Activated CD8-positive, alpha-beta memory T cell treated with anti-CD3 and anti-CD28 coated beads for 1 hour (primary cell): ENCODE data around the gene ASPG.

Experiments
- DNase-seq, 2 donors: peaks; one replicate each; pipeline ENCODE4 v3.0.0-alpha.2; 2020; ENCODE audit warnings: low read depth in 1 of 2; ENCODE audit errors: extremely low read depth in 1 of 2

Gene ASPG

DNA sequence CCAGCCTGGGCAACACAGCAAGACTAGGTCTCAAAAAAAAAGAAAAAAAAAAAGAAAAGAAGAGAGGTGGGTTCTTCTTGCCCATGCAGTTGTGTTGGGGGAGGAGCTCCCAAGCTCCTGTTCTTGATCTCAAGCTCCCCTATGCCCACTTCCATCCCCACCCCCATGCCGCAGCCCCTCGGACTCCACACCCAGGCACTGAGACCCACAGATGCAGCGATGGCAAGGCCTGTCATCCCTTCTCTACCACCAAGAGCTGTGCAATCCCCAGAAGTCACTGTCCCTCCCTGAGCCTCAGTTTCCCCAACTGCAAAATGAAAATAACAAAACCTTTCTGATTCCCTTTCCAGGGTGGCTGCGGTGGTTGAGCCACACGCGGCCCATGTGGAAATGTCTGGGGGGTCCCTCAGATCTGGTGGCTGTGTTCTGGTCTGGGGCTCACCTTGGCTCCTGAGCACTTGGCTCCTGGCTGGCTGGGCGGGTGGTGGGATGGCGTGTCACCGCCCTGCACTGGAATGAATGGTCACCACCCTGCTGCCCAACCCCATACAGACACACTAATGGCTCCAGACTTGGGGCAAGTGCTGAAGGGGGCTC is 30.3 kb downstream of the ASPG start:
- no peak for DNase-seq

DNA sequence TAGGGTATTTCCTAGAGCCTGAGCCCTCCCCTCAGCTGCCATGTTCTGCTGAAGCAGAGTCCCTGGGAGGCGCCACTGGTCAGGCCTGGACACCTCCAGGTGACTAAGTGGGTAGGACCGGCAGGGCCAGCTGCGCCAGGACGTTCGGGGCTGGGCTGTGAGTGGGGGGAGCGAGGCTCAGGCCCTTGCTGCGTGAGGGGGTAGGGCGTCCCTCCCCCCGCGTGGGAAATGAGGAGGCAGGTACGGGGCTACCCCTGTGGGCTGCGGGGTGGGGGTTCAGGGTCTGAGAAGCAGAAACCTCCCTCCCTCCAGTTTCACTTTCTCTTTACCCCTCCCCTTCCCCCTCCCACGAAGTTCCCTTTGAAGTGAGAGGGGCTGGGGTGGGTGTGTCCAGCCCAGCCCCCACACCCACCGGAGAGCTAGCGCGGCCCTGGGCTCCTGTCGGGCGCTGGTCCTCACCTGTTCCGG is 30.8 kb downstream of the ASPG start:
- no peak for DNase-seq

DNA sequence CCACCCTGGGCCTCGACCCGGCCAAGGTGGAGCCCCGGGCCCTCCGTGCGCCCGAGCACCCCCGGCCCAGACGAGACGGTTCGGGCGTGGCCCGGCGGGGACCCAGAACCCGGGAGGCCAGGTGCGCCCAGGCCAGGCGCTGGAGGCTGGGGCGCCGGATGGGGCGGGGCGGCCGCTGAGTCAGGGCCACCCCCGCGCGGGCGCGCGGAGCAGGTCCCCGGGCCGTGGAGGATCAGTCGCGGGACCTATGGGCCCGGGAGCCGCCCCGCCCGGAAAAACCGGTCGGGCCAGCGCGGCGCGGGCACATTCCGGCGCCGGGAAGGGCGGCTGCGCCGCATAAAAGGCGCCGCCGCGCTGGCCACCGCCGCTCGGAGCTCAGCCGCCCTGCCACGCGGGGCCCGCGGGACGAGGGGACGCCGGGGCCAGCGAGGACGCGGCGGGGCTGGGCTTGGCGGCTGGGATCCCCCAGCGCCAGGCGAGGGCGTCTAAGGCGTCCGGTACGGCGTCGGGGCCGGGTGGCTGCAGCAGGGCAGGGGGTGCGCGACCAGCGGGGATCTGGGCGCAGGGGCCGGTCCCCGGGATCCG is 31.3 kb downstream of the ASPG start:
- no peak for DNase-seq

DNA sequence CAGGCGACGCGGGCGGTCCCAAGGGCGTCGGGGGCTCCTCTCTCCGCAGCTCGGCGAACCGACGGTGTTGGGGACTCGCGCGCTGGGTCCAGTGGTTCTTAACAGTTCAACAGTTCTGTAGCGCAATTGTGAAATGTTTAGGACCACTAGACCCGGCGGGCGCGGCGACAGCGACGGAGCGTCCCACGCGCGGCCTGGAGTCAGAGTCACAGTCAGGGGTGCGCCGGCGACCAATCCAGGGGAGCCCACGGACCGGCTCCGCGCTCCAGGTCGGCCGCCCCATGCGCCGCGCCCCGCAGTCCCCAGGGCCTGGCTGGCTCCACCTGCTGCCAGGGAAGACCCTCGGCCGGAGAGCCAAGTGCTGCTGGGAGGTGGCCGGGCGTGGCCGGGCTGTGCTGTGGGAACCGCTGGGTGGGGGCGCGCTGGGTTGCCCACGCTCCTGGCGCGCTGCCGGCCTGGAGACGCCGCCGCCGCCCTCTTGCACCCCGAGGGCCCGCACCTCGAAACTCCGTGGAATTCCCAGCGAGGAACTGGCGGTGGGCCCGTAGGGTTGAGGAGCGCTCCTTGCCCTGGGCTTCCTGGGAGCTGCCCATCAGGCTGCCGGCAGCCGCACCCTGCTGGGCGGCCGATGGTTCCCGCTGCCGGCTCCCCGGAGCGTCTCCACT is 32.0 kb downstream of the ASPG start:
- no peak for DNase-seq

DNA sequence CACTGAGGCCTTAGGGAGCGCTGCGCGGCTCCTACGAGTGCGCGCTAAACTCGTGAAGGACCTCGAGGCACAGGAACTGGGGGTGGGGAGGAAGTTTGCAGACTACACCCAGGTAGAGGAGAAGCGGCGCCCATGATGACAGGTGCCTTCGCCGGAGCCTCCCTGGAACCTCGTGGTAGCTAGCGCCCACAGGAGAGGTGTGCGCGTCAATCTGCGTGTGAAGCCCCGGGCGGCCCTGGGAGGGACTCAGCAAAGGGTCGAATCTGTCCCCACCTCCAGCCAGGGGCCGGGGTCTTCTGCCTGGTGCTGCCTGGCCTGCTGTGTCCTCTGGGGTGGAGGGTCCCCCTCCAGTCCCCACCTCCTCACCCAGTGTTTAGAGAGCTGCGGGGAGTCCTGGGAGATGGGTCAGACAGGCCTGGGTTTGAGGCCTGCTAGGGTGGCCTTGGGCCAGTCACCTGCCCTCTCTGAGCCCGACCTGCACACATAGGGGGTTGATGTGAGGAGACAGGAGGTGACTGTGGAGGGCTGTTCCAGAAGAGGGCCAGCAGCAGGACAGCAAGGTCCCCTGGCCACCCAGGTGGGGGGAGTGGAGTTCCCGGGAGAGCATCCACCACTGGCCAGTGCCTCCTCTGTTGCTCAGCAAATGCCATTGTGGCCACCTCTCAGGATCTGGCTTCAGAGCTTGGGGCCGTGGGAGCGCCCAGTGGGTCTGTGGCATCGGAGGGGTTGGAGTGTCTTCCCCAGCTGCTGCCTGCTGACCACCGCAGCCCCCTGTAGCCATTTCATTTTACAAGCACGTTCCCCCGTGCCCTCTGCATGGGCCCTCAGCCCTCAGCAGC is 32.7 kb downstream of the ASPG start:
- DNase-seq = no peak

DNA sequence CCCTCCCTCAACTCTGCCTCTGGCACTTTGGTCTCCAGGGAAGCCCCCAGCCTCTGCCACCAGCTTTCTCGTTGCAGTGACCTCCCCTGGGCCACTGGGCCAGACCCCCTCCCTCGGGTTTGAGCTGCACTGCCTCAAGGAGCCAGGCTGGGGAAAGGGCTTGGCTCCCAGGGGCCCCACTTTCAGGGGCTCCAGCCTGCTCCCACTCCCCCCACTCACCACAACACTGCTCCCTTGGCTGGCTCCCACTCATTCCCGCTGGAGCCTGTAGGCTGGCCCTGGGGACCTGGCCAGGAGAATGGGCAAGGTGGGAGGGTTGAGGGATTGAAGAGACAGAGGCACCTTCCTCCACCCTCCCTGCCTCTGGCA is 33.6 kb downstream of the ASPG start:
- no peak for DNase-seq

DNA sequence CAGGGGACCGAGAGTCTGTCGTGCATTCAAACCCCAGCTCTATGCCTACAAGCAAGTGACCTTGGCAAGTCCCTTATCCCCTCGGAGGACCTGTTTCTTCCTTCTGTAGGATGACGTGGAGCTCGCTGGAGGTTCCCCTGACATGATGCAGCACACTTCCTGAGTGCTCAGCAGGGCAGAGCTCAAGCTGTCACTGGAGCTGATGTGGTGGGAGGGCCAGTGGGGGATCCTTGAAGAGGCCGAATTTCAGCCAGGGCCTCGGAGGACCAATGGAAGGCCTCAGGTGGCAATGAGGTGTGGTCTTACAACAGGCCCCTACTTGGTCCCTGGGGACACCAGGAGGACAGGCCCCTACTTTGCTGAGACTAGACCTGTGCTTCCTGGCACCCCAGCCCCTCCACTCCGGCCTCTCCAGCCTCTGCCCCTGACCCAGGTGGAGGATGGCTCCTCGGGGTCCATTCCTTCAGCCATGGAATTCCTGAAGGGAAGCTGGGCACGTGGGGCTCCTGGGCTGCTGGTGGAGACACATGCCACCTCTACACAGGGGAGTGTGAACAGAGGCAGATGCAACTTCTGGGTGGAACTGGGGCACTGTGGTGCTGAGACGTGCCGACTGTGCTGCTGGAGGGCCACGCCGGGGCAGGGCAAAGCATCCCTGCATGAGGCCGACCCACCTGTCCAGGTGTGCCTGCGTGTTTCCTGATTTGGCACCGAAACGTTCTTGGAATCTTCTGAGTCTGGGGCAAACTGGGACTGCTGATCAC is 34.2 kb downstream of the ASPG start:
- DNase-seq = no peak

DNA sequence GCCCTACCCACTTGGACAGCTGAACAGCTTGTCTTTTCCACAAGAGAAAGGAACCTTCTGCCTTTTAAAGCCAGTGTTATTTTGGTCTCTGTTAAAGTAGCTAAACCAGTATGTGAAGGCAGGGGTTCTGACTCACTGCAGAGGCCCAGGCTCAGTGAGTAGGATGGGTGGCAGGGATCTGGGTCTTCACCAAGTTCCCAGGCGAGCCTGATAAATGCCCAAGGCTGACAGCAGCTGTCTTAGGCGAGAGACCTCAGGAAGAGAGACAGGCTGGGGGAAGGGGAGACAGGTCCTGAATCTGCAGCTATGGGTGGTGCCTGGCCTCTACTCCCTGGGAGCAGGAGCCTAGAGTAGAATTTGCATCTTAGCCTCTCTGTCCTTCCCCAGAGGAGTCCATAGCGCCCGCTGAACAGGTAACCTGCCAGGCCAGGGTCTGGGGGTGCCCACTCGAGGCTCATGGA is 34.8 kb downstream of the ASPG start:
- DNase-seq = no peak

DNA sequence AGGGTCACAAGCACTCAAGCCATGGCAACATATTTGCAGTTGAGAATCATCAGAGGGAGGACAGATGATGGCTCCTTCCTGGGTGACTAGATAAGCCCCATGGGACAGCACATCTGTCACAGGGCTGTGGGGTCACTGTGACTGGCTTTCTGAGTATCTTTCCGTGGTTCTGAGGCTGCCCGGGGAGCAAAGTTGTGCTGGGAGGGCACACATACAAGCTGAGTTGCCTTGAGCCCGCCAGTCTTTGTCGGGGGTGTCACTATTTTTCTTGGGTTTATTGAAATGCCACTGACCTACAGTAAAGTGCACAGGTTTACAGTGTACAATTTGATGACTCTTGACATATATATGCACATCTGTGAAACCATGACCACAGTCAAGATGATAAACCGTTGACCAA is 35.6 kb downstream of the ASPG start:
- DNase-seq = no peak

DNA sequence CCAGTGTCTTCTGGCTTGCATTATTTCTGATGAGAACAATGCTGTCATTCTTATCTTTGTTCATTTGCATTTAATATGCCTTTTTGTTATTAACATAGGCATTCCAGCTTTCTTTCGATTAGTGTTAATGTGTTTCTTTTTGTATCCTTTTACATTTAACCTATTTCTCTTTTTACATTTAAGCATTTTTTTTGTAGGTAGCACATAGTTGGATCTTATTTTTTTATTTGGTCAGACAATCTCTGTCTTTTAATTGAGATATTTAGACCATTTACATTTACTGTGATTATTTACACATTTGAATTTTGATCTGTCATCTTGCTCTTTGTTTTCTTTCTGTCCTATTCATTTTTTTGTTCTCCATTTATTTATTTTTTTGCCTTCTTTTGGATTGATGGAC is 38.4 kb downstream of the ASPG start:
- DNase-seq = no peak

DNA sequence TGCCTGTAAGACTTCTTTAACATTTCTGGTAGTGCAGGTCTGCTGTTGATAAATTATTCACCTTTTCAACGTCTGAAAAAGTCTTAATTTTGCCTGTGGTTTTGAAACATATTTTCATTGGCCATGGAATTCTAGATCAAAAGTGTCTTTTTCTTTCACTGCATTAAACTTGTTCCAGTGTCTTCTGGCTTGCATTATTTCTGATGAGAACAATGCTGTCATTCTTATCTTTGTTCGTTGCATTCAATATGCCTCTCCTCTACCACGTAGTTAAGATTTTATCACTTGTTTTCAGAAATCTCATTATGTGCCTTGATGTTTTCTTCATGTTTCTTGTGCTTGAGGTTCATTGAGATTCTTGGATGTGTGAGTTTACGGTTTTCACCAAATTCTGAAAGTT is 39.5 kb downstream of the ASPG start:
- DNase-seq = no peak

DNA sequence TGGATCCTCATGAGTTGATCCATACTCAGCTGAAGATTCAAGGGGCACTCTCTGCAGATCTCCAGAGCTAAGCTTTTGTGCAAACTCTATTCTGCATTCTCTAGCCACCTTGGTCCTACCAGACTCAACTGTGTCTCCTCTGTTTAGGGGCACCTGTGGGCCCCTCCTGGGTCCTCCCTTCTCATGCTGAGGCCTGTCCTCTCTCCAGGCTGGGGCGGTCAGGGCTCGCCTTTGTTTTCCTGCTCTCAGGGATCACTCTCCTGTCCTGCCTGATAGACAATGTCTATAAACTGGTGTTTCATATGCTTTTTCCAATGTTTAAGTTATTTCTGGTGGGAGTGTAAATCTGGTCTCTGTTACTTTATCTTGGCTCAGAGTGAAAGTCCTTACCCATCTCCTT is 41.3 kb downstream of the ASPG start:
- no peak for DNase-seq

DNA sequence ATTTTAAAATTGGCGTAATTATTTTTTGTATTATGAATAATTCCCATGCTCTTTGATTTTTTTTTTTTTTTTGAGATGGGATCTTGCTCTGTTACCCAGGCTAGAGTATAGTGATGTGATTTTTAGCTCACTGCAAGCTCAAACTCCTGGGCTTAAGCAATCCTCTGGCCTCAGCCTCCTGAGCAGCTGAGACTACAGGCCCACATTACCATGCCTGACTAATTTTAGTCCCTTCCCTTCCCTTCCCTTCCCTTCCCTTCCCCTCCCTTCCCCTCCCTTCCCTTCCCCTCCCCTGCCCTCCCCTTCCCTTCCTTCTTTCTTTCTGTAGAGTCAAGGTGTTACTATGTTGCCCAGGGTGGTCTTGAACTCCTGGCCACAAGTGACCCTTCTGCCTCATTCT is 43.5 kb downstream of the ASPG start:
- DNase-seq = no peak

DNA sequence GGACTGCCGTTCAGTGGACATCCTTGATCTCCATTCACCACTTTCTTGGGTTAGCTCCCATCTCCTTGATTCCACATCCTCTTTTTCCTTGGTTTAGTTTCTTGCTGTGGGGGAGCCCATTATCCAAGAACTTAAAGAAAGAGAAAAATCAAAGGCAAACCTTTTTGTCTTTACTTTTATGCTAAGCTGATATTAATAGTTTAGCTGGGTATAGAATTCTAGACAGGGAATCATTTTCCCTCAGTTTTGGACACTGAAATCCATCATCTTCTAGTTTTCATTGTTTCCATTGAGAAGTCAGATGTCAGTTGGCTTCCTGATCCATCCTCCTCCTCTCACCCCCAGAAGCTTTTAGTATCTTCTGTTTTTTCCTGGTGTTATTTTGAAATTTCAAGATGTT is 44.1 kb downstream of the ASPG start:
- DNase-seq = no peak

DNA sequence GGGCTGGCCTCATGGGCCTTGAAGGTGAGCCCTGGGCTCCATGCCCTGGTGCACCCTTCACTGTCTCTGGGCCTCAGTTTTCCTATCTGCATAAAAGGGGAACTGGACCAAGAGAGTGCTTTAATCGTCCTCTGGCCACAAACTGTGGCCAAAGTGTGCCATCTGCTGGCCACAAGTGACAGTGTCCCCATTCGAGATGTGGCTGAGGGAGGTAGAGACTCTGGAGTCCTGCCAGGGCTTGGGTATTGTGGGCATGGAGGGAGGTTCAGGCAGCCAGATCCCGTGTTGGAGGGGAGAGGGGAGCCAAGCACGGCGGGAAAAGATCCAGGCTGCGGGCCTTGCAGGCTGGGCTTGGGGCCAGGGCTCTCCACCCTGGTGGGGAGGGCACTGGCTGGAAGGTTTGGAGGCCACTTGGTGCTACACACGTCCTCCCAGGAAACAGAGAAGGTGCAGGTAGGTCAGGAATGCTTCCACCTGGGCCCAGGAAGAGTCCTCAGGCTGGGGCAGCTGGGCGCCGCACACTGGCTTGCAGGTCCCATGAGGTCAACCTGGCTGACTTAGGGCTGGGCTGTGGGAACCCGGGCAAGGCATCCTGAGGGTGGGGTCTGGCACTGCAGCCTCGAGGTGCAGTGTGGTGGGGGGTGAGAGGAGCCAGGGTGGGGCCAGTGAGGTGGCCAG is 45.6 kb downstream of the ASPG start:
- DNase-seq = no peak

DNA sequence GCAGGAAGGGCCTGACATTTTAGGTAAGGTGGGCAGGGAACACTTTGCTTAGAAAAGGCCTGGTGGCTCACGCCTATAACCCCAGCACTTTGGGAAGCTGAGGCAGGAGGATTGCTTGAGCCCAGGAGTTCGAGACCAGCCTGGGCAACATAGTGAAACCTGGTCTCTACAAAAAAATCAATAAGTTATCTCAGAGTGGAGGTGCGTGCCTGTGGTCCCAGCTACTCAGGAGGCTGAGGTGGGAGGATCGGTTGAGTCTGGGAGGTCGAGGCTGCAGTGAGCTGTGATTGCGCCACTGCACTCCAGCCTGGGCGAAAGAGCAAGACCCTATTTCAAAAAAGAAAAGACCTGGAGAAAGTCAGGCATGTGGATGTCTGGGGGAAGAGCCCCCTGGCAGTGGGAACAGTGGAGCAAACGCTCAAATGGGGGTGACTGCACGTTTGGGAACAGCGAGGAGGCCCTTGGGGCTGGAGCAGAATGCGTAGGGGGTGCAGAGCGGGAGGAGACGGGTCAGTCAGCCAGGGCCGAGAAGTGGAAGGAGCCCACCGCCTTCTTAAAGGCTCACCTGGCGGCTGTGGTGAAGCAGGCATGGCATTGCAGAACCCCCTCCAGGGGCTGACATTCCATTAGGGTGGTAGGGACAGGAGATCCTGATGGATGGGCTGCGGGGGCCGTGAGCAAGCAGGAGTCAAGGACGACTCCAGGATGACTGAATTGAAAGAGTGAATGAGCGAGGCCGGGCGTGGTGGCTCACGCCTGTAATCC is 46.6 kb downstream of the ASPG start:
- no peak for DNase-seq

DNA sequence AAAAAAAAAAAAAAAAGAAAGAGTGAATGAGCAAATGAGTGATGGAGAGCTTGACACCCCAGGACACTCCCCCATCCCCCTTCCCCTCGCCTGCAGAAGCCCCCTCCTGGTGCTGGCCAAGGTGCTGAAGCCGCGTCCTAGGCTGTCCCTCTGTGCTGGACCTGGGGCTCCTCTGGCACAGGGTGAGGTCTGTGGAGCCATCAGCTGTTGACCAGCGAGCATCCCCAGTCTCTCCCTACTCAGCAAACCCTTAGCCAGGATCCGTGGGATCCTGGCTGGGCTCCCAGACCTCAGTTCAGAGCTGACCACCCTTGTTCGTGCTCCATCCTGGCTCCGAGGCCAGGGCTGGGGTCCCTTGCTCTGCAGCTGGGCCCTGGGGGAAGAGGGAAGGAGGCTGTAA is 47.5 kb downstream of the ASPG start:
- DNase-seq = no peak

DNA sequence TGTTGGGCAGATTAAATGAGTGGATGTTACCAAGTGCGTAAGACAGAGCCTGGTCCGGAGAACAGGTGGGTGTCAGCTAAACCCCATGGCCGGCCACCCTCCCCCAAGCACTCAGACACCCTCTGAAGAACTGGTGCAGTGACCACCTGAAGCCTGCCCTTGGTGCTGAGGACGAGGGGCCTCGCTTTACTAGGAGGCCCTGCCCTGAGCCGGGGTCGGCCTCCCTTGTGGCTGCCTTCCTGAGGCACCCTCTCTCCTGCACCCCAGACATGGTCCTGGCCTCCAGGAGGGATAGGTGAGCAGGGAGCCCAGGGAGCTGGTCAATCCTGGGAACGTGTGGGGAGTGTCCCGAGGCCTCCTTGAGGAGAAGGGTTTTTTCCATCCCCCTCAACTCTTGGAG is 48.0 kb downstream of the ASPG start:
- DNase-seq = no peak

DNA sequence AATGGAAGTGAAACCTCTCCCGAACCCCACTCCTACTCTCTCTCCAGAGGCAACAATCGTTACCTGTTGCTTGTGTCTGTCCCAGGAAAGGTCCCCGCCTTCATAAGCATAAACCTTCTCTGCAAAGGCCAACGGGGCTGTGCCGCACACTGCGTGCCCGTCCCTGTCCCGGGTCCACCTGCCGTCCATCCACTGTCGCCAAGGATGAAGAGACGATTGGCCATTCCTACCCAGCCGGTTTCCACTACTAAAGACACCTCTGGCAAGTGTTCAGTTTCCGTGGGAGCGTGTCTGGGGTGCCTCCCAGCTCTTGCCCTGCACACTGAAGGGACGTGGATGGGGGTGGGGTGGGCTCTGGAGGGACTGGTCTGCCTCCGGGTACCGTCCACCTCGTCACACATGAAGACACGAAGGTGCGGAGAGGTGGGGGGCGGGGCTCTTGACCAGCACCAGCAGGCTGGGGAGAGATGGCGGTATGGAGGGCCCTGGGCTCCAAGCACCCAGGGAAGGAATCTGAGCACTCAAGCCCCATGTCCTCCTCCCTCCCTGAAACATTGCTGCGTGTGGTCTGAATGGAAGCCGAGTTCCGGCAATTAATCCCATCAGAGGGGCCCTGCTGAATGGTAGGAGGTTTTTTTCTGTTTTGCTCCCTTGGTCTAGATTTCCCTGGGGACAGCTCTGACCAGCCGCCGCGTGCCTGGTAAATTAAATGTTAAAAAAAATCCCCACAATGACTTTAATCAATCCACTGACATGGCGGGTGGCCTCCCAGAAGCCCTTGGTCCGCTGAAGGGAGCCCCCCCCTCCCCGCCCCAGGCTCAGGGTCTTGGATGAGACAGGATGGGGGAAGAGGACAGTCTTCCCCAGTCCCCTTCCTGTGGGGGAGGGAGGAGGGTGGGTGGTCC is 48.8 kb downstream of the ASPG start:
- no peak for DNase-seq
